Measurements from ENCODE around the gene HCFC1R1. TPM values are rescaled to one million over a fixed set of nuclear protein-coding genes. Genes with fewer than 3 reads are reported as not detected.
A peak's percentile ranks its signal among the peaks of the same experiment; 100 is the strongest.

The HCFC1R1 gene
- polyA plus RNA-seq, 3 donors: 16.7 to 27.1 (median 19.9) TPM

DNA sequence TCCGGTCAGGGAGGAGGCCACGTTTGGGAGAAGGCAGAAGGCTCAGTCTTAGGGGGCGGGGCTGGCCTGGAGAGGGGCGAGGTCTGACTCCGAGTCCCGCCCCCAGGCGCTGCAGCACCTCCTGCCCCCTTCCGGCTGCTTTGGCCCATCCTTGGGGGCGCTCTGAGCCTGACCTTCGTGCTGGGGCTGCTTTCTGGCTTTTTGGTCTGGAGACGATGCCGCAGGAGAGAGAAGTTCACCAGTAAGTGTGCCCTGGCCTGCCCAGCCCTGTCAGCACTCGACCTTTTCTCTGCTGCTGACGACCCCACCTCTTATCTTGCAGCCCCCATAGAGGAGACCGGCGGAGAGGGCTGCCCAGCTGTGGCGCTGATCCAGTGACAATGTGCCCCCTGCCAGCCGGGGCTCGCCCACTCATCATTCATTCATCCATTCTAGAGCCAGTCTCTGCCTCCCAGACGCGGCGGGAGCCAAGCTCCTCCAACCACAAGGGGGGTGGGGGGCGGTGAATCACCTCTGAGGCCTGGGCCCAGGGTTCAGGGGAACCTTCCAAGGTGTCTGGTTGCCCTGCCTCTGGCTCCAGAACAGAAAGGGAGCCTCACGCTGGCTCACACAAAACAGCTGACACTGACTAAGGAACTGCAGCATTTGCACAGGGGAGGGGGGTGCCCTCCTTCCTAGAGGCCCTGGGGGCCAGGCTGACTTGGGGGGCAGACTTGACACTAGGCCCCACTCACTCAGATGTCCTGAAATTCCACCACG lies 2.1 kb downstream of the HCFC1R1 start:
- WGBS (ENCODE audit: insufficient coverage): 4% methylated on average over 21 of the region's 25 CpGs
- Histone ChIP-seq H3K9me3 (replicated peaks in 1 of 2; ENCODE audit: control insufficient read depth in 1 of 2, insufficient read depth in 1 of 2, low read length in 2 of 2) (no peaks in the 10 kb centered on the region), H3K36me3 (replicated peaks in 1 of 2; ENCODE audit: control insufficient read depth in 1 of 2, insufficient read depth in 2 of 2, low read length in 2 of 2) (peaks cover 12 to 13% of the 10 kb centered on the region in 2 donors), H3K4me2 (replicated peaks; ENCODE audit: extremely low read depth, low read length, poor library complexity, severe bottlenecking) (peak overlapping the region; percentile 99), H4K20me1 (ENCODE audit: insufficient read depth, low read length) (peaks cover 56% of the 10 kb centered on the region), H3K79me2 (ENCODE audit: insufficient read depth, low read length) (no peaks in the 10 kb centered on the region), H3K27me3 (ENCODE audit: control insufficient read depth in 2 of 2, insufficient read depth in 2 of 2, low read length in 2 of 2) (peaks cover 0 to 20% of the 10 kb centered on the region in 2 donors), H3K4me1 (ENCODE audit: control insufficient read depth in 1 of 2, insufficient read depth in 2 of 2, low read length in 2 of 2) (peaks cover 62 to 64% of the 10 kb centered on the region in 2 donors), H3K27ac (ENCODE audit: low read depth in 1 of 2, low read length in 2 of 2) (peak overlapping the region; percentile 18 to 96), H2AFZ (ENCODE audit: insufficient read depth, low read depth, low read length, poor library complexity, severe bottlenecking) (peak overlapping the region; percentile 48), H3K4me3 (replicated peaks in 1 of 3; ENCODE audit: low read depth in 2 of 3, low read length in 3 of 3) (peak overlapping the region; percentile 47 to 91 (median 60)), H3K9ac (ENCODE audit: insufficient read depth, low read length, poor library complexity, severe bottlenecking) (peak overlapping the region; percentile 59)
- TF ChIP-seq, protein P1, sequence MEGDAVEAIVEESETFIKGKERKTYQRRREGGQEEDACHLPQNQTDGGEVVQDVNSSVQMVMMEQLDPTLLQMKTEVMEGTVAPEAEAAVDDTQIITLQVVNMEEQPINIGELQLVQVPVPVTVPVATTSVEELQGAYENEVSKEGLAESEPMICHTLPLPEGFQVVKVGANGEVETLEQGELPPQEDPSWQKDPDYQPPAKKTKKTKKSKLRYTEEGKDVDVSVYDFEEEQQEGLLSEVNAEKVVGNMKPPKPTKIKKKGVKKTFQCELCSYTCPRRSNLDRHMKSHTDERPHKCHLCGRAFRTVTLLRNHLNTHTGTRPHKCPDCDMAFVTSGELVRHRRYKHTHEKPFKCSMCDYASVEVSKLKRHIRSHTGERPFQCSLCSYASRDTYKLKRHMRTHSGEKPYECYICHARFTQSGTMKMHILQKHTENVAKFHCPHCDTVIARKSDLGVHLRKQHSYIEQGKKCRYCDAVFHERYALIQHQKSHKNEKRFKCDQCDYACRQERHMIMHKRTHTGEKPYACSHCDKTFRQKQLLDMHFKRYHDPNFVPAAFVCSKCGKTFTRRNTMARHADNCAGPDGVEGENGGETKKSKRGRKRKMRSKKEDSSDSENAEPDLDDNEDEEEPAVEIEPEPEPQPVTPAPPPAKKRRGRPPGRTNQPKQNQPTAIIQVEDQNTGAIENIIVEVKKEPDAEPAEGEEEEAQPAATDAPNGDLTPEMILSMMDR (IDR thresholded peaks at IDR 0.05): no peak
- Mint-ChIP-seq H3K4me1 (peaks cover 55% of the 10 kb centered on the region), H3K36me3 (peaks cover 11 to 14% of the 10 kb centered on the region in 2 donors), H3K27me3 (ENCODE audit: low read depth in 3 of 3) (peaks cover 22 to 26% (median 22%) of the 10 kb centered on the region in 3 donors), H3K4me3 (peak overlapping the region; percentile 88 to 96), H3K9me3 (peaks cover 0 to 8% (median 0%) of the 10 kb centered on the region in 7 donors), H3K27ac (peak overlapping the region; percentile 87 to 99 (median 95))
- DNase-seq: peak; percentile 75 to 88 (median 83)
- intact Hi-C loops (cut with micrococcal nuclease): loop anchor here (2.0 to 10.0 kb wide), 5 partner anchors 15 to 1251 kb away; partner anchors contain the start of genes ELOB (in 1 of the 2), PAQR4 (in 1 of the 2) and TFAP4 (in 1 of the 2)

- peak overlapping the region; percentile 62 to 99 (median 95) for H3K27ac Mint-ChIP-seq
- peaks cover 62 to 64% of the 10 kb centered on the region in 2 donors for H3K4me1 ChIP-seq (ENCODE audit: control insufficient read depth in 1 of 2, insufficient read depth in 2 of 2, low read length in 2 of 2)
- H3K4me2 ChIP-seq (replicated peaks; ENCODE audit: extremely low read depth, low read length, poor library complexity, severe bottlenecking): peak overlapping the region; percentile 99
- H3K36me3 ChIP-seq (replicated peaks in 1 of 2; ENCODE audit: control insufficient read depth in 1 of 2, insufficient read depth in 2 of 2, low read length in 2 of 2): peaks cover 4 to 5% of the 10 kb centered on the region in 2 donors
- H2AFZ ChIP-seq (ENCODE audit: insufficient read depth, low read depth, low read length, poor library complexity, severe bottlenecking): peak overlapping the region; percentile 69
- peaks cover 54% of the 10 kb centered on the region for H3K4me1 Mint-ChIP-seq
- DNase-seq: peak; percentile 63 to 76 (median 76)
- WGBS (ENCODE audit: insufficient coverage): under 1% methylated on average over 46 of the region's 57 CpGs
- no peaks in the 10 kb centered on the region for H3K9me3 ChIP-seq (replicated peaks in 1 of 2; ENCODE audit: control insufficient read depth in 1 of 2, insufficient read depth in 1 of 2, low read length in 2 of 2)
- H3K27me3 Mint-ChIP-seq (ENCODE audit: low read depth in 3 of 3): peaks cover 22 to 30% (median 24%) of the 10 kb centered on the region in 3 donors
- peaks cover 48% of the 10 kb centered on the region for H4K20me1 ChIP-seq (ENCODE audit: insufficient read depth, low read length)
- H3K27me3 ChIP-seq (ENCODE audit: control insufficient read depth in 2 of 2, insufficient read depth in 2 of 2, low read length in 2 of 2): peaks cover 0 to 20% of the 10 kb centered on the region in 2 donors
- H3K4me3 Mint-ChIP-seq: peak overlapping the region; percentile 88 to 96
- intact Hi-C loops (cut with micrococcal nuclease): loop anchor here (2.0 to 10.0 kb wide), 5 partner anchors 14 to 1251 kb away; partner anchors contain the start of genes ELOB (in 1 of the 2), PAQR4 (in 1 of the 2) and TFAP4 (in 1 of the 2)
- no peaks in the 10 kb centered on the region for H3K79me2 ChIP-seq (ENCODE audit: insufficient read depth, low read length)
- peaks cover 0 to 8% (median 0%) of the 10 kb centered on the region in 7 donors for H3K9me3 Mint-ChIP-seq
- TF ChIP-seq, protein P1 (IDR thresholded peaks at IDR 0.05): no peak
- peak overlapping the region; percentile 59 for H3K9ac ChIP-seq (ENCODE audit: insufficient read depth, low read length, poor library complexity, severe bottlenecking)
- H3K27ac ChIP-seq (ENCODE audit: low read depth in 1 of 2, low read length in 2 of 2): peak overlapping the region; percentile 36 to 96
- peaks cover 3 to 6% of the 10 kb centered on the region in 2 donors for H3K36me3 Mint-ChIP-seq
- peak overlapping the region; percentile 47 to 91 (median 60) for H3K4me3 ChIP-seq (replicated peaks in 1 of 3; ENCODE audit: low read depth in 2 of 3, low read length in 3 of 3)
Measured at GRCh38 chr16:3020604-3021448, 2.9 kb downstream of the HCFC1R1 start.

All from CD14-positive monocyte (primary cell).